HL-60 (cell line): Measurements from ENCODE around the gene HSP90AA1.
A peak's percentile ranks its signal among the peaks of the same experiment; 100 is the strongest.

Source experiments
- DNase-seq, 2 experiments: peaks; one replicate each; pipeline ENCODE4 v3.0.0-alpha.2; 2010 to 2020; ENCODE audit warnings: low read depth in 1 of 2, low spot score in 1 of 2
- H3K27ac ChIP-seq: fragments of 250-450 bp; sonication (Bioruptor Pico); replicated peaks from 2 replicates; pipeline ENCODE4 v1.5.1; 2020; ENCODE audit warnings: mild to moderate bottlenecking, moderate library complexity
- H3K27me3 ChIP-seq: fragments of 250-450 bp; sonication (Bioruptor Pico); 2 replicates; pipeline ENCODE4 v1.5.1; 2021; ENCODE audit warnings: mild to moderate bottlenecking, moderate library complexity; ENCODE audit not compliant: insufficient read depth, poor library complexity, severe bottlenecking
- H3K4me3 ChIP-seq: replicated peaks from 2 replicates; pipeline ENCODE4 v1.5.1; 2011; ENCODE audit warnings: mild to moderate bottlenecking, control low read depth, low read length; ENCODE audit not compliant: insufficient read depth
- GABPA ChIP-seq: IDR thresholded peaks from 2 replicates; pipeline ENCODE4 v1.6.1; 2012; ENCODE audit warnings: low read depth
- POLR2AphosphoS5 ChIP-seq: IDR thresholded peaks from 2 replicates; pipeline ENCODE4 v1.6.1; 2012; ENCODE audit warnings: low read depth
- SPI1 ChIP-seq: IDR thresholded peaks from 2 replicates; pipeline ENCODE4 v1.6.1; 2012; ENCODE audit warnings: low read depth, mild to moderate bottlenecking, borderline replicate concordance
- TF ChIP-seq, protein P1 (sequence below): IDR thresholded peaks from one replicate; pipeline ENCODE4 v1.5.1; 2011; ENCODE audit warnings: low read length, control low read depth, inconsistent platforms; ENCODE audit not compliant: insufficient read depth
- TF ChIP-seq, protein P2 (sequence below): IDR thresholded peaks from 2 replicates; pipeline ENCODE4 v1.6.1; 2012; ENCODE audit warnings: low read depth; ENCODE audit not compliant: insufficient replicate concordance

The HSP90AA1 gene

DNA sequence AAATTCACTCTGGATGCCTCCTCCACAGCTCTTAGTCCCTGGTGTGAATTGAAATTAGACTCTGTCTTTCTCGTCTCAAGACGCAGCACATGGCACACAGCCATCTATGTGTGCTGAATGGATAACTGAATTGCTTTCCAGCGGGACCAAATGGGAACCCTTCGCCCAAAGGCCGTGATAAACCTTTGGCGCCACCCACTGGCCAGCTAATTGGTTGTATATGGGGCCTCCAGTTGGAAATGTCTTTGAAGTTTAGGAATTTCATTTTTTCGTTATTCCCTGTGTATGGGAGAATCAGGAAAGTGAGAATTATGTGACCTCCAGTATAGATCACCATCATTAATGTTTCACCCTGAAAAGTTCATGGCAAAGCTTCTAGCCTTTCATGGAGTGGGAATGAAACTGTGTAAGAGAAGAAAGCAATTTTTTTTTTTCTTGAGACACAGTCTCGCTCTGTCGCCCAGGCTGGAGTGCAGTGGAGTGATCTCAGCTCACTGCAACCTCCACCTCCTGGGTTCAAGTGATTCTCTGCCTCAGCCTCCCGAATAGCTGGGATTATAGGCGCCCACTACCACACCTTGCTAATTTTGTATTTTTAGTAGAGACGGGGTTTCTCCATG is 9.8 kb upstream of the HSP90AA1 start:
- no peak overlapping the region for H3K4me3 ChIP-seq
- TF ChIP-seq, protein P1, sequence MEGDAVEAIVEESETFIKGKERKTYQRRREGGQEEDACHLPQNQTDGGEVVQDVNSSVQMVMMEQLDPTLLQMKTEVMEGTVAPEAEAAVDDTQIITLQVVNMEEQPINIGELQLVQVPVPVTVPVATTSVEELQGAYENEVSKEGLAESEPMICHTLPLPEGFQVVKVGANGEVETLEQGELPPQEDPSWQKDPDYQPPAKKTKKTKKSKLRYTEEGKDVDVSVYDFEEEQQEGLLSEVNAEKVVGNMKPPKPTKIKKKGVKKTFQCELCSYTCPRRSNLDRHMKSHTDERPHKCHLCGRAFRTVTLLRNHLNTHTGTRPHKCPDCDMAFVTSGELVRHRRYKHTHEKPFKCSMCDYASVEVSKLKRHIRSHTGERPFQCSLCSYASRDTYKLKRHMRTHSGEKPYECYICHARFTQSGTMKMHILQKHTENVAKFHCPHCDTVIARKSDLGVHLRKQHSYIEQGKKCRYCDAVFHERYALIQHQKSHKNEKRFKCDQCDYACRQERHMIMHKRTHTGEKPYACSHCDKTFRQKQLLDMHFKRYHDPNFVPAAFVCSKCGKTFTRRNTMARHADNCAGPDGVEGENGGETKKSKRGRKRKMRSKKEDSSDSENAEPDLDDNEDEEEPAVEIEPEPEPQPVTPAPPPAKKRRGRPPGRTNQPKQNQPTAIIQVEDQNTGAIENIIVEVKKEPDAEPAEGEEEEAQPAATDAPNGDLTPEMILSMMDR, result peak; percentile 62
- no peak for TF ChIP-seq GABPA
- DNase-seq, result peak in 1 of 2 experiments; percentile 65
- H3K27ac ChIP-seq, result no peak overlapping the region
- no peaks in the 10 kb centered on the region for H3K27me3 ChIP-seq

DNA sequence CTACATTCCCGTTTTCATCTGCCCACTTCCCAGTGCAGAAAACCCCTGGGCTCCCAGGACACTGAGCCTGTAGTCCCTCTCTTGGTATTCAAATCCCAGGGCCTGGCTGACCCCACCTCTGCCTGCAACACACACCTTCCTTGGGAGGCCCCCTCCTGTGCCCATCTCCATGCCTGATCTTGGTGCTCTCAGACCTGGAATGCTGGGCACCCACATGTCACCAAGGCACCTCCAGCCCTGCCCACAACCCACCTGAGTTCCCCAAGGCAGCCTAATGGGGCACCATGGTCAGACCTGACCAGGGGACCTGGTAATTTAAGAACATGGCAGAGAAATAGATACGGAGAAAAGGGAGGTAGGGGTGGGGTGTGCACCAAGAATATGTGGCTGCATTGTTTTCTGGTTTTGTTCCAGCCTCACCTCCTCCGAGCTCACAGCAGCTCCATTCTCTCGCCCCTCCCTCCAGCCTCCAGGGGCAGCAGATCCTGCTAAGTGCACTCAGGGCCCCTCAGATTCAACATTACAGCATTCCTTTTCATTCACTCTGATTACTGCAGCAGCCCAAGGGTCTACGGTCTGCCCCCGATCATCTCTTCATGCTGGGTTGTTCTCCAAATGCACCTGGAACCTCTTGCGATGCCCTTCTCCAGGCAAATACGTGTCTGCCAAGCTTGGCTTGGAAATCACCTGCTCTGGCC is 9.2 kb upstream of the HSP90AA1 start:
- DNase-seq, result no peak
- no peak overlapping the region for H3K4me3 ChIP-seq
- no peaks in the 10 kb centered on the region for H3K27me3 ChIP-seq
- TF ChIP-seq, protein P1, result no peak
- TF ChIP-seq POLR2AphosphoS5 (no peak), GABPA (no peak), SPI1 (no peak)
- TF ChIP-seq, protein P2, sequence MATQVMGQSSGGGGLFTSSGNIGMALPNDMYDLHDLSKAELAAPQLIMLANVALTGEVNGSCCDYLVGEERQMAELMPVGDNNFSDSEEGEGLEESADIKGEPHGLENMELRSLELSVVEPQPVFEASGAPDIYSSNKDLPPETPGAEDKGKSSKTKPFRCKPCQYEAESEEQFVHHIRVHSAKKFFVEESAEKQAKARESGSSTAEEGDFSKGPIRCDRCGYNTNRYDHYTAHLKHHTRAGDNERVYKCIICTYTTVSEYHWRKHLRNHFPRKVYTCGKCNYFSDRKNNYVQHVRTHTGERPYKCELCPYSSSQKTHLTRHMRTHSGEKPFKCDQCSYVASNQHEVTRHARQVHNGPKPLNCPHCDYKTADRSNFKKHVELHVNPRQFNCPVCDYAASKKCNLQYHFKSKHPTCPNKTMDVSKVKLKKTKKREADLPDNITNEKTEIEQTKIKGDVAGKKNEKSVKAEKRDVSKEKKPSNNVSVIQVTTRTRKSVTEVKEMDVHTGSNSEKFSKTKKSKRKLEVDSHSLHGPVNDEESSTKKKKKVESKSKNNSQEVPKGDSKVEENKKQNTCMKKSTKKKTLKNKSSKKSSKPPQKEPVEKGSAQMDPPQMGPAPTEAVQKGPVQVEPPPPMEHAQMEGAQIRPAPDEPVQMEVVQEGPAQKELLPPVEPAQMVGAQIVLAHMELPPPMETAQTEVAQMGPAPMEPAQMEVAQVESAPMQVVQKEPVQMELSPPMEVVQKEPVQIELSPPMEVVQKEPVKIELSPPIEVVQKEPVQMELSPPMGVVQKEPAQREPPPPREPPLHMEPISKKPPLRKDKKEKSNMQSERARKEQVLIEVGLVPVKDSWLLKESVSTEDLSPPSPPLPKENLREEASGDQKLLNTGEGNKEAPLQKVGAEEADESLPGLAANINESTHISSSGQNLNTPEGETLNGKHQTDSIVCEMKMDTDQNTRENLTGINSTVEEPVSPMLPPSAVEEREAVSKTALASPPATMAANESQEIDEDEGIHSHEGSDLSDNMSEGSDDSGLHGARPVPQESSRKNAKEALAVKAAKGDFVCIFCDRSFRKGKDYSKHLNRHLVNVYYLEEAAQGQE, result no peak
- no peak overlapping the region for H3K27ac ChIP-seq

DNA sequence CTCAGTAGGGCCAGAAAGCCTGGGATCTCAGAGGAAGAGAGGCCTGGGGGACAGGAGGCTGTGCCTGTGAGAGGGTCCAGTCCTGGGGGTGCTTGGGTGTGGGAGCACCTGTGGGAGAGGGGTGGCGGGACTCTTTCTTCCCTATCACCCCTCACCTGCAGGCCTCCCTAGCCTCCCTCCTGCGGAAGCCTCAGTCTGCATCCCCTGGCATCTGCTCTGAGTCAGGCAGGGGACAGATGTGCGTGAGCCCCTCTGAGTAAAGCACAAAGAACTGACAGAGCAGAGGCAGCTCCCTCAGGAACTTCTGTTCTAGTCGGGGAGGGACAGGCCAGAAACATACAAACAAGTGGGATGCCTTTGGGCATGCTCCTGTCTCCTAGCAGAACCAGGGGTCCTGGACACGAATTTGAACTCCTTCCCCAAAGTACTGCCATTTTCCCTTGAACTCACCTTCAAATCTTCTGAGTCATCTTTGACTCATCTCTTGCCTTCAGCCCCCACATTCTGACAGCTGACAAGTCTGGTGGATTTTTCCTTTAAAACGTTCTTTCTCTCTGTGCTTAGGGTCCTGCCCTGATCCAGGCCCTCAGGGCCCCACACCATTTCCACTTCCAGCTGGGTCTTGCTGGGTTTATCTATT is 8.5 kb upstream of the HSP90AA1 start:
- TF ChIP-seq, protein P1, result no peak
- TF ChIP-seq, protein P2, result no peak
- TF ChIP-seq SPI1 (no peak), POLR2AphosphoS5 (no peak), GABPA (no peak)
- DNase-seq, result no peak
- Histone ChIP-seq H3K27ac (no peak overlapping the region), H3K4me3 (no peak overlapping the region), H3K27me3 (no peaks in the 10 kb centered on the region)
